ENCODE measurements around the gene NKG7.

NKG7 gene

GRCh38 chr19:51366389-51367254 lies 5.8 kb downstream of the NKG7 start:
- DNase-seq (ENCODE audit: low read depth, low spot score) = peak; percentile 97
- H3K4me3 ChIP-seq (ENCODE audit: low read length) = peak overlapping the region; percentile 65

GRCh38 chr19:51365965-51366388 lies 6.5 kb downstream of the NKG7 start, which contains the start of gene ETFB:
Gene ETFB, minus strand, starts transcription at chr19:51366388. Its CDS starts 62 bp downstream, at chr19:51366326.
- H3K4me3 ChIP-seq (ENCODE audit: low read length) = peak within 1 kb of the TSS; percentile 65
- no peak for DNase-seq (ENCODE audit: low read depth, low spot score)

GRCh38 chr19:51365211-51365964 lies 7.1 kb downstream of the NKG7 start:
- H3K4me3 ChIP-seq (ENCODE audit: low read length) = peak overlapping the region; percentile 65
- DNase-seq (ENCODE audit: low read depth, low spot score) = no peak

GRCh38 chr19:51364200-51365106 lies 8.0 kb downstream of the NKG7 start:
- H3K4me3 ChIP-seq (ENCODE audit: low read length) = no peak overlapping the region
- no peak for DNase-seq (ENCODE audit: low read depth, low spot score)

- DNase-seq (ENCODE audit: low read depth, low spot score) = no peak
- H3K4me3 ChIP-seq (ENCODE audit: low read length) = no peak overlapping the region
Observed at GRCh38 chr19:51361239-51361638, 11.2 kb downstream of the NKG7 start.

GRCh38 chr19:51359294-51359693 lies 13.2 kb downstream of the NKG7 start:
- H3K4me3 ChIP-seq (ENCODE audit: low read length) = no peak overlapping the region
- no peak for DNase-seq (ENCODE audit: low read depth, low spot score)

- no peak overlapping the region for H3K4me3 ChIP-seq (ENCODE audit: low read length)
- DNase-seq (ENCODE audit: low read depth, low spot score) = no peak
Observed at GRCh38 chr19:51357952-51358351, 14.5 kb downstream of the NKG7 start.

- no peak for DNase-seq (ENCODE audit: low read depth, low spot score)
- no peak overlapping the region for H3K4me3 ChIP-seq (ENCODE audit: low read length)
Observed at GRCh38 chr19:51356159-51356801, 16.2 kb downstream of the NKG7 start.

- H3K4me3 ChIP-seq (ENCODE audit: low read length) = peak overlapping the region; percentile 15
- DNase-seq (ENCODE audit: low read depth, low spot score) = peak; percentile 99
Observed at GRCh38 chr19:51354742-51355148, 17.7 kb downstream of the NKG7 start.

- peak overlapping the region; percentile 15 for H3K4me3 ChIP-seq (ENCODE audit: low read length)
- DNase-seq (ENCODE audit: low read depth, low spot score) = no peak
Observed at GRCh38 chr19:51354103-51354741, 18.2 kb downstream of the NKG7 start.

- no peak overlapping the region for H3K4me3 ChIP-seq (ENCODE audit: low read length)
- no peak for DNase-seq (ENCODE audit: low read depth, low spot score)
Observed at GRCh38 chr19:51352783-51353360, 19.6 kb downstream of the NKG7 start.

- H3K4me3 ChIP-seq (ENCODE audit: low read length) = no peak overlapping the region
- DNase-seq (ENCODE audit: low read depth, low spot score) = no peak
Observed at GRCh38 chr19:51351266-51351990, 21.0 kb downstream of the NKG7 start.

- no peak for DNase-seq (ENCODE audit: low read depth, low spot score)
- H3K4me3 ChIP-seq (ENCODE audit: low read length) = no peak overlapping the region
Observed at GRCh38 chr19:51347209-51347928, 25.1 kb downstream of the NKG7 start.

- DNase-seq (ENCODE audit: low read depth, low spot score) = no peak
- no peak overlapping the region for H3K4me3 ChIP-seq (ENCODE audit: low read length)
Observed at GRCh38 chr19:51346742-51347141, 25.7 kb downstream of the NKG7 start.

- no peak for DNase-seq (ENCODE audit: low read depth, low spot score)
- no peak overlapping the region for H3K4me3 ChIP-seq (ENCODE audit: low read length)
Observed at GRCh38 chr19:51345076-51345620, 27.3 kb downstream of the NKG7 start.

All from Jurkat, Clone E6-1 (cell line).